Stimulated activated CD4-positive, alpha-beta T cell treated with anti-CD3 and anti-CD28 coated beads, Interleukin-4, amount 100 ng/mL, for 48 hours (primary cell): Measurements from ENCODE around the gene TAS2R38.
"Not testable (repeated sequence)": the region's sequence is repeated elsewhere in the genome, so short reads cannot be mapped to it uniquely, and the experiment has no call there.

ENCODE experiments used
- DNase-seq, 2 donors: peaks; one replicate each; pipeline ENCODE4 v3.0.0-alpha.2; 2020; ENCODE audit warnings: low read depth in 2 of 2

TAS2R38 gene

DNA sequence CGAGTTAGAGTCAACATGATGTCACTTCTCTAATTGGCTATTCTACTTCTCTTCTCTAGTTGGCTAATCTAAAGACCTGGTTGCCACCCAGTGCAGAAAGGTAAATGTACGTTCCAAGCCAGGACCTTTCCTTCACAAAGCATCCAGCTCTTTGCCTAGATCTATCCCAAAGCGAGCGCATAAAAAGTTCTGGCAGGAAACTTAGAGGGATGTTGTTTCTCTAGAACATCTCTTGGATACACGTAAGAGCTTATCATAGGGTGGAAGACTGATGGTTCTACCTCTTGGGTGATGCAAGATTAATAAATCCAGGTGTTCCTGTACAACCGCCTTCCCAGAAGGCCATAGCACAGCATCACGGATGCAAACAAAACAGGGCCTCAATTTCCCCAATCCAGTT lies at the start of gene TAS2R38:
TSS of gene TAS2R38 (minus strand) at position 101 of the 400 bp plus-strand sequence. CDS start at position 17, 84 bp downstream.
- no peak for DNase-seq

DNA sequence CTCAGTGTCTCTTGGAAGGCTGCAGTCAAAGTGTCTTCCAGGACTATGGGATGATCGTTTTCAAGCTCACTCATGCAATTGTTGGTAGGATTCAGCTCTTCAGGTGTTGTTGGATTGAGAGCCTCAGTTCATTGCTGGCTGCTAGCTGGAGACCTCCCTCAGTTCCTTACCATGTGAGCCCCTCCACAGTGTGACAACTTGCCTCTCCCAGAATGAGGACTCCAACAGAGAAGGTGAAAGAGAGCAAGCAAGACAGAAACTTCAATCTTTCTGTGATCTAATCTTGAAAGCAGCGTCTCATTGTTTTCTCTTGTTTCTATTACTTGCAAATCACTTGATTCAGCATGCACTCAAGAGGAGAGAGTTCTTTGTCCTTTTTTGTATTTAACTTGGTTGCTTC lies 44.6 kb upstream of the TAS2R38 start:
- DNase-seq = no peak

DNA sequence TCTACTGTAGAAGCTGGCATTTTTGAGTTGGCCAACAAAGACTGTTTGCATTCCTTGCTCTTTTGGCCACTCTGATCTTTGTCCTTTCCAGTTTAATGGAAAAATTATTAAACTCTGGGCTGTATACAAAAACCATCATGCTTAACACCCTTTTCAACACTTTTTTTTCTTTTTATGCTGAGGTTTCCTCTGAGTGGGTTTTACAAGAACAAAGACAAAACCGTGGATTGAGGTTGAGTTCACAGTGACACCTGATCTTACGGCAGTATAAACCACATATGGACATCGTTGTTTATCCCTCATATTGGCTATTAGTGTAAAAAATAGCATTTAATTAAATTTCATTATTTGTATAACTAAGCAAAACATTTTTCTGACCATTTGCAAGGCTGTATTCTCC lies 43.9 kb upstream of the TAS2R38 start:
- DNase-seq = no peak

DNA sequence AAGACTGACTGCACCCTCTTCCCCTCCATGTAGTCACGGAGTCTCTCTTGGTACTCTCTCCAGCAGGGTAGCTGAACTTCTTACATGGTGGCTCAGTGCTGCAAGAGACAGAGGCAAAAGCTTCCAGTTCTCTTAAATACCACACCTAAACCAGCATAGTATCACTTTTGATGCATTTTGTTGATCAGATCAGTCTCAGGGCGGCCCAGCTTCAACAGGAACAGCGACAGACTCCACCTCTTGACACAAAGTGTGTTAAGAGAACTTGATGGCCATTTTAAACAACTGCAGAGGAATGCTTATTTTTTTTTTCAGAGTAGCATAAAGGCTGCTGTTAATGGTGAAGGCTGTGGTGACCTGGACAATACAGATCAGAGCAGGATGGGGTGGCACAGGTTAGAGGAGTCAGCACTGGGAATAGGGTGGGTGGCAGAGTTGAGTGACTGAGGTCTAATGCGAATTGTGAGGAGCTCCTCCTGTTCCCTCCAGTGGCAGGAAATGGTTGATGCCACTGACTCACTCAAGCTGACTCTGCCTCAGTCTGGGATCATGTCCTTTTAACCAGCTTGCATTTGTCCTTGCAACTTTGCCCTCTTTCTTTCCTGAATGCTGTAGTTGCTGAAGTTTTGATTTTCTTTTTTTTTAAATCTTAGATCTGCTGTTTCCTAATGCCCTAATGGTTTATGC lies 39.4 kb upstream of the TAS2R38 start:
- no peak for DNase-seq

DNA sequence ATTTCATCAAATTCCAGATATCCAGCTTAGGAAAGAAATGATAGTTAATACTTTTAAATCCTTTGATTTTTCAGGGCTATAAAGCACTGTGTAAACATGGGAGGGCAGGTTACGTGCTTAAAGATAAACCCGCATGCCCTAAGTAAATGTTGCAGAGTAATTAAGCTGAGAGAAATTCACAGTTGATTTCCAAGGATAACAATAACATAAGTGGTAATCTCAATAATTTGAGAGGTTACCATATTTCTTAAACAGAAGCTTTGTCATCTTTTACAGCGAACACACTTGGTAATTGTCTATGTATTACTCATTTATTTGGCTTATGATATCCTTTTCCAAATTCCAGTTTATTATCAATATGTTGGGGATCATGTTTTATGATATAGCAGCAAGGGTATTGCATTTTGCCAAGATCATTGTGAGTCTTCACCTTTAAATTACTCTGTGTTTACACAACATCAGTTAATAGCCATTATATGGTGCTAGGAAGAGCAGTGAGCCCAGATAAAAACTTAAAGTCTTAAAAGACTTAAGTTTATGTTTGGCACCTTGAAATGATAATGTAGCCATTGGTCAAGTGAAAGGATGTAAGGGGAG lies 37.5 kb upstream of the TAS2R38 start:
- no peak for DNase-seq

DNA sequence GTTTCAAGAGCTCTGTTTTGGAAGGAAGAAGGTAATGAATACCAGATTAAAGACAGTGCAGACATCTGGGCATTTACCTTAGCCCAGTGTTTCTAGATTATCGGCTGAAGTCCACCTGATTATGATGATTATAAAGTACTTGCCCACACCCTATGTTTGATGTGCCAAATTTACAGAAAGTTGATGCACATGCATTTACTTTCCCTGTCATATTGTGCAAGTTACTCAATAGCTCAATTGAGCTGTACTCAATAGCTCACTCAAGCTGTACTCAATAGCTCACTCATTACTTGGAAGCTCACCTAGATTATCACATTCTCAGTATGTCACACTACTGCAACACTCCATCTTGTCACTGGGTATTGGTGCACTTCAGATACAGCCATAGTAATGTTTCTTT lies 35.6 kb upstream of the TAS2R38 start:
- DNase-seq = no peak

DNA sequence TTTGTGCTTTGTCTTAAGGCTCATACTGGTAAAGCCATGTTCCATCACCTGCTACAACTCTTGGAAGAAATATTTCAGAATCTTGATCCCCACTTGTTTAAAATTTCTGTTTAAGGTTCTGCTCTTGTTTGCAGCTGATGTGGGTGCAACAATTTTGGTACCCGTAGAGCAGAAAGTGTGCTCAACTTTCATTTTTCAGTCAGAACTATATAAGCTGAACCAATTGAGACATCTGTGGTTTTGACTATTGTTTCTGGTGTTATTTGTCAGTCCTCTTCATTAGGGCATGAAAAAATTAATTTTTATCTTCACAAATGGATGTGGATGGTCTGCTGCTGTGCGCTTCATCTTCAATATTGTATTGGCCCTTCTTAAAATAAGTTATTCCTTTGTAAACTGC lies 33.0 kb upstream of the TAS2R38 start:
- DNase-seq = no peak

DNA sequence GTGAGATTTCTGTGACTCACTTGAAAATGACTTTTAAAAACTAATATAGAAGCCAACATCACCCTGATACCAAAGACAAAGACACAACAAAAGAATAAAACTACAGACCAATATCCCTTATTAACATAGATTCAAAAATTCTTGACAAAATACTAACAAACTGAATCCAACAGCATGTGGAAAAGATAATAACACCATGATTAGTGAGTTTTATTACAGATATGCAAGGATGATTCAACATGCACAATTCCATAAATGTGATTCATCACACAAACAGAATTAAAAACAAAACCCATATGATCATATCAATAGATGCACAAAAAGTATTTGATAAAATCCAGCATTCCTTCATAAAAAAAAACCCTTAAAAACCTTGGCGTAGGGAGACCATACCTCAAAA lies 28.6 kb upstream of the TAS2R38 start:
- DNase-seq = no peak

DNA sequence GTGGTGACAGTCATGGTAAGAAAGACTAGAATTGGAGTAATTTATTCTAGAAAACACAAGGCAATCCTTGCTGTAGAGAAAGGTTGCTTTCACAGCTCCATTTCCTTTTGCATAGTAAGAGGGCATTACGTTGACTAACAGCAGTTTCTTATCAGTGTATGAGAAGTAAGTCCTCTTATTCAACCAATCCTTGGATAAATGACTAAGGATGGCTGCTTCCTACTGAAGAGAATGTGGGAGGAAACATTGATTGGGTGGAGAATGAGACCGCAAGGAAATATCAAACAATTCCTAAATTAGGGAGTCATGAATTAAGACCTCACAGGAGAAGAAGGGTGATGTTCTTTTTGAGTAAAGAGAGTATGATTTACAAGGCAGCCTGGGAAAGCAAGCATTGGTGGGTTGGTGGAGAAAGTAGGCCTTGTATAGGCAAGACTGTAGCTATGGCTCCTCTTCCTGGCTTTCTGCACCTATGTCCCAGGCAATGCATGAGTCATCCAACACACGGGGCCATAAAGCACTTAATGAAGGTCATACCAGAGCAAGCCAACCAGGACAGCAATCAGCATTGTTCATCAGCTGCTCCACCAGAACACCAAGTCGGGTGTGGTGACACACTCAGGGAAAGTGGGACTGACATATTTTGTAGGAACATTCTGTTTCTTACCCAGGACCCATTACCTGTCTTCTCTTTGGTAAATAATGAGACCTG lies 27.7 kb upstream of the TAS2R38 start:
- DNase-seq = no peak

DNA sequence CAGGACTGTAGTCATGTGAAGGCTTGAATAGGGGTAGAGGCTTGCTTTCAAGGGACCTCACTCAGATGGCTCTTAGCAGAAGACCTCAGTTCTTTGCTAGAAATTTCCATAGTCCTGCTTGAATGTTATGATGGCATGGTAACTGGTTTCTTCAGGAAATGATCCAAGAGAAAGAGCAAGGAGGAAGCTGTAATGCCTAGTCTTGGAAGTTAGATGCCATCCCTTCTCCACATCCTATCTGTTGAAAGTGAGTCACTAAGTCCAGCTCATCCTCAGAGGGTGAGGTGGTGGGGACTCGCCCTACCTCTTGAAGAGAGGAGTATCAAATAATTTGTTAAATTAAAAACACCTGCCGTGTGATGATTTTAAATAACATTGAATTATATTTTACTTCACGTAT lies 26.7 kb upstream of the TAS2R38 start:
- no peak for DNase-seq

DNA sequence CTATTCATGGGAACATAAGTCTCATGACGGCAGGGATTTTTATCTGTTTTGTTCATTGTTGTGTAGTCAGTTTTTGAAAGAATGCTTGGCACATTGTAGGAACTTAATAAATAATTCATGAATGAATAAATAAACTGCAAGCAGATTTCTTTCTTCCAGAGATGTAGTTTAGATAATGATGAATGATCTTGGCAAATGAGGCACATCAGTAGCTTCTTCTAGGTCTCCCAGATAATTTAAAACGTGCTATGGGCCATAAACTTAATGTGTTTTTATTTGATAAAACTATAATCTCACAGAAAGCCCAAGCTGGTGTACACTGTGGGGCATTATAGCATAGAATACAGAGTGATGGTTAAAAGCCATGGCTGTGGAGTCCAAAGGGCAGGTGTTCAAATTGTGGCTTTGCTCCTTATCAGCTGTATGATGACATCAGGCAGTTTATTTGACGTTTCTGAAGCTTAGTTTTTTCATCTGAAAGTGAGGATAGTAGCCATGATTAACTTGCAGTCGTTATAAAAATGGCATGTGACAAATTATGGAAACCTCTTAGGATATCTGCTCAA lies 25.6 kb upstream of the TAS2R38 start:
- DNase-seq = no peak

DNA sequence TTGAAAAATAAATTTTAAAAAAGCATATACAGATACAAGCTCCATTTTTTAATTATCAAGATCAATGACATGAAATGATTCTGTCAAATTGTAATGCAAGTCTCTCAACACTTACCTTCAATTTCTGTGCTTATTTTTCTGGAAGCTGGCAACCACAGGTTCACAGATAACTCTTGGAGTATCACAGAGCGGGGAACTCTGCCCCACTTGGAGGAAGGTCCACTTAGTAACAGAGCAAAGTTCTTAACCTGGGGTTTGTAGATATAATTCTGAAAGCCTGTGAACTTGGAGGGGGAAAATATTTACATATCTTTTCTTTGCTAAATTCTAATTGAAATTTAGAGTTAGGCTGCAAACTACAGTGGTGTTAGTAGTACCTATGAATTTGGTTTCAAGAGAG lies 19.8 kb upstream of the TAS2R38 start:
- DNase-seq = no peak

DNA sequence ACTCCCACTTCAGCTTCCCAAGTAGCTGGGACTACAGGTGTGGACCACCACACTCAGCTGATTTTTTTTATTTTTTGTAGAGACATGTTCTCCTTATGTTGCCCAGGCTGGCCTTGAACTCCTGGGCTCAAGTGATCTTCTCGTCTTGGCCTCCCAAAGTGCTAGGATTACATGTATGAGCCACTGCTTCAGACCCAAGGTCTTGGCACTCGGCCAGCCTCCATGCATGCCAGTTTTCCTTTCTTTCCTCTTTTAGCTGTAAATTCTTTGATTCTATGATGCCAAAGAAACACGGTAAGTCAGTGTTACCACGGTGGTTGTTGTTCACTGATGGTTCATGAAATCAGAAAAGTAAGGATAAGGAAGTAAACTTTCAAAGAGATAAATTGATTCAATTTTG lies 19.1 kb upstream of the TAS2R38 start:
- no peak for DNase-seq

DNA sequence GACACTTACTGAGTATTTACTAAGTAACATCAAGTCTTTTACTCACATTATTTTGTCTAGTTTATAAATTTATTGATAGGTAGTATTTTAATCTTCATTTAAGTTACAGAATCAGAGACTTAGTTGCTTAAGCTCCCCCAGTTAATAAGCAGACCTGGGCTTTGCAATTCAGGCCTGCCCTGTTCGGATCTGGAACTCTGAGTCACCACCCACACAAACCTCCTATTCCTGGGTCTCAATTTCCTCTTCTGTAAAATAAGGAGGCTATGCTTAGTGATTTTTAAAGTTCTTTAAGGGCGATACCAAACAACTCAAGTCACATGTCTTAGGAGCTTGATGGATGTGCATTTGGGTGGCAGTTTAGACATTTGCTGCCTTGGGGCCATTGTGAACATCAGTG lies 18.6 kb upstream of the TAS2R38 start:
- no peak for DNase-seq

DNA sequence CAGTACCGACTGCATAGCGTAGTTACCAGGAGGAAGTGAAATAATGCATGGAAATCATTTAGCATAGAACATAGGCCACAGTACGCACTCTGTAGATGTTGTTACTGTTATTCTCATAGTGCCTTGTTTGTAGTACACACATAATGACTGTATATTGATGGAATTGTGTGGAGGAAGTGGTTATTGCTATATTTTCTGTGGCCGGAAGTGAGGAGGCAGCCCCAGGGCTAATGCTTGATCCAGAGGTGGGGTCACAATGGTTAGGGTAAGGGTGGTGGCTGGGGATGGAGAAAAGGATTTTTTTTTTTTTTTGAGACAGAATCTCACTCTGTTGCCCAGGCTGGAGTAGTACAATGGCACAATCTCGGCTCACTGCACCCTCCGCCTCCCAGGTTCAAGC lies 17.6 kb upstream of the TAS2R38 start:
- DNase-seq = no peak

DNA sequence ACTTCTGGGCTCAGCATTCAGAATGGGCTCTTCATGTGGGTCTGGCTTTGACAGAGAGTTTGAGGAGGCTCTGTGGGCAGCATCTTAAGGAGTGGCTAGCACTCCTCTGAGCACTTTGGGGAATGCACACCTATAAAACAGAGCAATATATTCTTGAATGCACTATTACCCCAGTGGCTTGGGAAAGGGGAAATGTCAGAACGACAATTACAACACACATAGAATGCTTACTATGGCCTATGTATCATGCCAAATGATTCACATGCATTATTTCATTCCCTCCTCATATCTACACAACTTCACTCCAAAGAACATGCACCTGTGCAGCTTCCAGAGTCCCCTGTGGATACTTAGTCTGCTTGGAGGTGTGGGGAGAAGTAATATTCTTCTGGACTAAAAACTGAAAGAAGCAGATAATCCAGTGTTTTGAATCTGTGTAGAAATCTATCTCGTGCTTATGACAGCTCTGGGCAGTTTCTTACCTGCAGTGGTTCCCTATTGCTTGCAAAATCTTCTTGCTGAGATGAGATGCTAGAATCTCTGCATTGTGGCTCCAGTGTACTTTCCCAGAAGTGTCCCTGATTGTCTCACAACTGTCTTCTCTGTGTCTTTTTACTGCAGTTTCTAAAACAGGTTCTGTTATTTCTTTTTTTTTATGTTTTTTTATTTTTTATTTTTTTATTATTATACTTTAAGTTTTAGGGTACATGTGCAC lies 16.6 kb upstream of the TAS2R38 start:
- DNase-seq = no peak

DNA sequence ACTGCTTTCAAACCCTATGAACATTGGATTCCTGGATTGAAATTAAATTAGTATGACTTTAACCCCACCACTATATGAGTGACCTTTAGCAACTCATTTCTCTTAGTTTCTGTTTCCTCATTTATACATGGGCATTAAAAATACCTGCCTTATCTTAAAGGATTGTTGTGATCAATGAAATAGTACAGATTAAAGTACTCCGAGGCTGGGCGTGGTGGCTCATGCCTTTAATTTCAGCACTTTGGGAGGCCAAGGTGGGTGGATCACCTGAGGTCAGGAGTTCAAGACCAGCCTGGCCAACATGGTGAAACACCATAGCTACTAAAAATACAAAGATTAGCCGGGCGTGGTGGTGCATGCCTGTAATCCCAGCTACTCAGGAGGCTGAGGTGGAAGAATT lies 14.2 kb upstream of the TAS2R38 start:
- not testable (repeated sequence) for DNase-seq

DNA sequence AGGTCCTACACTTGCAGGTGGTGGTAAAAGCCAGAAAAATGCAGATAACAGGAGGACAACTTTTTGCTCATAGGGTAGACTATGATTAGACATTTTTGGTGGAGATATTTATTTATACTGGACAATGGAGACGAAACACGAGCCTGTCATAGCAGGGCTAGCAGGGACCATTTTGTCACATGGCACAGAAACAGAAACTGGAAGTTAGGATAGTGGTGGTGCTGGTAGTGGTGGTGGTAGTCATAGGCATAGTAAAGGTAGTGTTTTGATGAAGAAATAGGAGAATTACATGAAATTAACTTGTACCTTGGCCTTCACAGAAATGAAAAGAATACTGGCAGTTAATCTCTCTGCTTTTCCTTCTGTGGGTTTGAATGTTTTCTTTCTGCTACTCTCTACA lies 13.3 kb upstream of the TAS2R38 start:
- DNase-seq = no peak

DNA sequence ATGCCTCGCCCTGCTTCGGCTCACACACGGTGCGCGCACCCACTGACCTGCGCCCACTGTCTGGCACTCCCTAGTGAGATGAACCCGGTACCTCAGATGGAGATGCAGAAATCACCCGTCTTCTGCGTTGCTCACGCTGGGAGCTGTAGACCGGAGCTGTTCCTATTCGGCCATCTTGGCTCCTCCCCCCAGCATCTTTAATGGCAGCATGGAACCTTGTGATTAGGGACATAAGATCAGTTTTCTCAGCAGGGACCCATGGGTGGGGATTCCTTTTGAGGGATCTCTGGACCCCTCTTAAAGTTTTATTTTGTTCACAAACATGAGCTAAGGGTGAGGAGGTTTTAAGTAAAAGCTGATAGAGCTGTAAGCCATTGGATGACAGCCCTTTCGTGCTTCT lies 12.4 kb upstream of the TAS2R38 start:
- not testable (repeated sequence) for DNase-seq

DNA sequence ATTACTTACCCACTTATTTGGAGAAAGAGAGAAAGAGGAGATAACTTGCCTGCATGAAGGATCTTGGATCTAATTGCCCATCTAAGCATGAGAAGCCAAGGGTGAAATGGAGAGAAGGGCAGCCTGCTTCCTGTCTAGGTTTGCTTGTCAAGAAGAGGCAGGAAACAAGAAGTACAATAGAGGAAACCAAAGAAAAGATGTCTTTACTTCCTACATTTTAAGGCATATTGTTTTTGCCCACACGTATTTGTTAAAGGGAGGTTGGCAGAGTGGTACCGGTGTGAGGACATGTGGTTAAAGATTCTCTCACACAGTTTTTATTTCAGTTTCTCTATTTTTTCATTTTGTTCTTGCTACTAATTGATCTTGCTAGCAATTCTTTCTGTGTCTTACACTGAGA lies 6.0 kb upstream of the TAS2R38 start:
- DNase-seq = no peak

DNA sequence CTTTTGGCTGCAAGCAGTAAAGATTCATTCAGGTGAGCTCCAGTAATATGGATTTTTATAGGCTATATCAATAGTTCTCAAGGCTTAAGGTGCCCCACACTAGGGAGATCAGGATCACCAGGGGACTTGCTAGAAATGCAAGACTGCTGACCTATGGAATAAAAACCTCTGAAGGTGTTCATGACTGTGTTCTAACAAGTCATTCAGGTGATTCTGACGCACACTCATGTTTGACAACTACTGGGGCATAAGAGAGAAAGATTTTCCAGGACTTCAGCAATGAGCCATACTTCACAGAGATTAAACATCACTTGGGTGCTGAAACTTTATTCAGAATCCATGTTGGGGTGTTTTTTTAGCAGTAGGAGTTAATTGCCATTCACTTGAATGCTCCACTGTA lies 4.8 kb upstream of the TAS2R38 start:
- no peak for DNase-seq

DNA sequence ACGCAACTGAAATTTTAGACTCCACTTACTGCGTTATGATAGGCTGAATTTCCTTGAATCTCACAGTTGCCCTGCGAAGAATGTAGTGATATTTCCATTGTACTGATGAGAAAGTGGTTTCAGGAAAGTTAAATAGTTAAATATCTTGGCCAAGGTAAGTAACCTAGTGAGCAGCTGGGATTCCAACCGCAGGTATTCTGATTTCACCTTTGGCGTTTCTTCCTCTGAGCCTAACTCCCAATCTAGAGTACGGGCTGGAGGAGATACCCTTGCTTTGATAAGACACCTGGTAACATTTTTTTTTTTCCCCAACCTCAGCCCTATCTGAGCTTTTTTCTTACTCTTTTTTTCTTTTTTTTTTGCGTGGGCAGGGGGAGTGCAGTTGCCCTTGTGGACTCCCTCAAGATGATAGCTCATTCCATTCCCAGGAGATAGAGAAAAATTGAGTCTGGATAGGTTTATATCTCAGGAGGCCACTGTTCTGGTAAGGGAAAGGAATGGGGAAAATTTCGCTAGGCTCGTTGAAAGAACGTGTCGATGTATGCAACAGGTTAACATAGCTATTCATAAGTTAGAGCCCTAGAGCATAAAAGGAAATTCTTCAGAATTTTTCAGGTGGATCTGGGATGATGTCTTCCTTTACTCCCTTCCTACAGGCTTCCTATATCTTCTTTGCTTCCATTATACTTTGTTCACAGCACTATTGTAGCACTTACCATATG lies 3.1 kb upstream of the TAS2R38 start:
- DNase-seq = no peak
